Right kidney (tissue), 1 donor: Measurements from ENCODE around the gene CSNK1A1.
"Not testable (repeated sequence)": the region's sequence is repeated elsewhere in the genome, so short reads cannot be mapped to it uniquely, and the experiment has no call there.

Experiments
- DNase-seq: peaks from one replicate; pipeline ENCODE4 v3.0.0-alpha.2; 2016

Gene CSNK1A1

GRCh38 chr5:149456597-149457392 is 94.4 kb downstream of the CSNK1A1 start:
- DNase-seq = no peak

- DNase-seq = no peak
These were observed 95.3 kb downstream of the CSNK1A1 start for GRCh38 chr5:149455889-149456409.

DNA sequence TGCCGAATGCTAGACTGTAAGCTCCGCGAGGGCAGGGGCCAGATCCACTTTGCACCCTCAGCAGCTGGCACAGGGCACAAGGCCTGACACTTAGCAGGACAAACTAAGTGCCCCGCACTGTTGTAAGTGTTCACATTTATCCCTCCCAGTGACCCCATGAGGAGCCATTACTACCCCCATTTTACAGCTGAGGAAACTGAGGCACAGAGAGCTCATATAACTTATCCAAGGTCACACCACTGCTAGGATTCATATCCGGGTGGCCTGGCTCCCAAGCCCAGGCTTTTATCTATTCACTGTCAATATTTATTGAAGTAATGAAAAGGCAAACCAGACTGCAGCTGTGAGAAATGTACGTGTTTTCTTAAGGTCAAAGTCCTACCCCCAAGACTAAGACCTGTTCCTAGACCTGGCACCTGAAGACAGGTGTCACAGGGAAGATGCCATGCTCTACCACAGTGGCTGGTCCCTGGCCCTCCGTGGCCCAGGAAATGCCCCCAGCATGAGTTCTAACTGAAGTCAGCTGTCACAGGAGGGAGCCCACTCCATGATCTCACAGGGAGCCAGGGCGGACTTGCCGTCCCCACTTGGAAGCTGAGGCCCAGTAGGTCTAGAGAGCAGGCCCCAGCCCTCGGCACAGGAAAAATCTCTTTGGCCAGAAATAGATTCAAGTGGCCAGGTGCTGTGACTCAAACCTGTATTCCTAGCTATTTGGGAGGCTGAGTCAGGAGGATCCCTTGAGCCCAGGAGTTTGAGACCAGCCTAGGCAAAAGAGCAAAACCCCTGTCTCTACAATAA is 97.4 kb downstream of the CSNK1A1 start:
- no peak for DNase-seq

DNA sequence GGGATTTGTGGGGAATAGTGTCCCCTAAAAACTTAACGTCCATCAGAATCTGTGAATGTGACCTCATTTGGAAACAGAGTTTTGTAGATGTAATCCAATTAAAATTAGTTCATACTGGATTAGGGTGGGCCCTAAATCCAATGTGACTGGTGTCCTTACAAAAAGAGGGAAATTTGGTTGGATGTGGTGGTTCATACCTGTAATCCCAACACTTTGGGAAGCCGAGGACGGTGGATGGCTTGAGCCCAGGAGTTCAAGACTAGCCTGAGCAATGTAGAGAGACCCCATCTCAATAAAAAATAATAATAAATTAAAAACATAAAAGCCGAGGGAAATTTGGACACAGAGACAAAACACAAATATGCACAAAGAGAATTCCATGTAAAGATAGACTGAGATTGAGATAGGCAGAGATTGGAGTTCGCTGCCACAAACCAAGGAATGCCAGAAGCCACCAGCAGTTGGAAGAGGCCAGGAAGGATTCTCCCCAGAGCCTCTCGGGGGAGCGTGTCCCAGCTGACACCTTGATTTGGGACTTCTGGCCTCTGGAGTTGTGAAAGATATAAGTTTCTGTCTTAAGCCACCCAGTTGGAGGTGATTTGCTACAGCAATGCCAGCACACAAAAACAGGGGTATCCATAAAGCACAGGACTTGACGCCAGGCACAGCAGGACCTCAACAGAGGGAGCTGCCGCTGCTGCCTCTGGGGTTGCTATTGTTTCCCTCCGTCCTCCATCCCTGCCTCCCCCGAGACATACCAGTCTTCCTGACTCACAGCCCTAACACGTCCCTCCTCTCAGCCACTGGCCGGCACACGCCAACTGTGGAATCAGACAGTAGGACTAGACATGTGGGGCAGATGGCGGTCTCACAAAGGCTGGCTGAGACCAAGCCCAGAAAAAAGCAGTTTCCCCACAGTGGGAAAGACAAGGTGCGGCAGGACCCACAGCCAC is 98.3 kb downstream of the CSNK1A1 start:
- DNase-seq = no peak

- DNase-seq = peak; percentile 60
These were observed 99.1 kb downstream of the CSNK1A1 start for GRCh38 chr5:149452007-149452664.

- no peak for DNase-seq
These were observed 101.0 kb downstream of the CSNK1A1 start for GRCh38 chr5:149450199-149450598.

DNA sequence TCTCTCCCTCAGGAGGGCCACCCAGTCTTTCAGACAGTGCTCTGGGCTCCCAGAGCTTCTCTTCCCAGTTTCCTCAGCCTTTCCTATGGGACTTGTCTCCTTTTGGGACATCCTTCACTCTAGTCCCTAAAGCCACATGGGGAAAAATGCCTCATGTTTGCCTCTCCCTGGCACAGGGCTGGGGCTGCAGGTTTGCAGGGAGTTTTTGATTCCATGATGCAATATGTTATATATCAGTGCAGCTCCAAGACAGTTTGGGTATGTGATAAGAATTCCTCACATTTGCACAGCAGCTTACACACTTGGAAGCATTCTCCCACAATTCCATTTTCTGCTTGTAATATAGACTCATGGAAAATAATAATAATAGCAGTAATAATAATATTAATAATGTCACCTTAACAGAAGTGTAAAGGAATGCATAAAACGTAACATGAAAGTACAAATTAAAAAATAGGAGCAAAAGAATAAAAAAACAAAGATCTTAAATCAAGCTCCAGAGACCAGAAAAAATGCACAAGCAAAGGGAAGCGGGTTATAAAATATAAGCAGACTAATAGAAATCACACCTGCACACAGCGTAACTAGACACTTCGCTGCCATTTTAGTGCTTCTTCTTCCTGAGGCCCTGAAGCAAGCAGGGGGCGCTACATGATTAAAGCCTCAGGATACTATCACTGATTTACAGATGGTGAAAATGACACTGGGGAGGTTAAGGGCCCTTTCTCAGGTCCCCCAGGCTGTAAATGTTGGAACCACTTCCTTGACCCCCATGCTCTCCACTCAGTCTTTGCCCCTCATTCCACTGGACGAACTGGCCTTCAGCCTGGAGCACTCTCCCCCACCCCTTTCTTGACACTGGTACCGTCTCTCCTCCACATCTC is 102.2 kb downstream of the CSNK1A1 start:
- no peak for DNase-seq

GRCh38 chr5:149448431-149448830 is 102.8 kb downstream of the CSNK1A1 start:
- no peak for DNase-seq

DNA sequence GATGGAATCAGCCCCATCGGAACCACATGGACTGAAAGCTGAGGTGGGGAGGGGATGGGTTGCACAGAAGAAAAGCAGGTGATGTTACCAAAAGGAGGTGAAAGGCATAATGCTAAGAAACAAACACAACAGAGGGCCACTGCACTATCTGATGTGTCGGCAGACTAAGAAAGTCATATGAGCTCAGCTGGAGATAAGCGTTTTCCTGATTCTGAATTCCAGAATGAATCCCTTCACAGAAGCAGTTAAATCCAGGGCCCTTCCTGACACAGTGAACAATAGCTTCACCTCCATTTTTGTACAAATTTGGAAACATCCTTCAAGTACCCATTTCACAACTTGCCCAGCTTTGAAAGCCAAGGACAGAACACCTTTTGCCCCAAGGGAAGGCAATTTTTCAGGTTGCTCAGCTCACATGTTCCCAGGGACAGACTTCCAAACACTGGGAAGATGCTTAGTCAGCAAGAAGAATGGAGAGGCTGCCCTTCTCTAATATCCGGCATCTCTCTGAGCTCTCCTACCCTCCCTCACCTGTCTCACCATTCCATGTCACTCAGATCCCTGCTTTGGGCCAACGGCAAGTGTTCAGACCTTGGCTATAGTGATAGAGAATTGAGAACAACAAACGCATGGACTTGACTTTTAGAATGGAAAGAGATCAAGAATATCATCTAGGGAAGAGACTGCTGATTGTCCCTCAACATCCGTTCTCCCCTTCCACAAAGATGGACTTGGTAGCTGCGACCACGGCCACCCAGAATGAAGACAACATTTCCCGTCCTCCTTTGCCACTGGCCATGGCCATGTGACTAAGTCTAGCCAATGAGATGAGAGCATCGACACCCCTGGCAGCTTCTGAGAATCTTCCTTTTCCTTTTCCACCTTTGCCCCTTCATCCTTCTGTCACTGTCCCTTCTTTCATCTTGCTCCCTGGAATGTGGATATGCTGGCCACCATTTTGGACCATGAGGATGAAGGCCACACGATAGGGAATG is 103.6 kb downstream of the CSNK1A1 start:
- no peak for DNase-seq

GRCh38 chr5:149446794-149447193 is 104.4 kb downstream of the CSNK1A1 start:
- not testable (repeated sequence) for DNase-seq

GRCh38 chr5:149445739-149446369 is 105.4 kb downstream of the CSNK1A1 start:
- no peak for DNase-seq

DNA sequence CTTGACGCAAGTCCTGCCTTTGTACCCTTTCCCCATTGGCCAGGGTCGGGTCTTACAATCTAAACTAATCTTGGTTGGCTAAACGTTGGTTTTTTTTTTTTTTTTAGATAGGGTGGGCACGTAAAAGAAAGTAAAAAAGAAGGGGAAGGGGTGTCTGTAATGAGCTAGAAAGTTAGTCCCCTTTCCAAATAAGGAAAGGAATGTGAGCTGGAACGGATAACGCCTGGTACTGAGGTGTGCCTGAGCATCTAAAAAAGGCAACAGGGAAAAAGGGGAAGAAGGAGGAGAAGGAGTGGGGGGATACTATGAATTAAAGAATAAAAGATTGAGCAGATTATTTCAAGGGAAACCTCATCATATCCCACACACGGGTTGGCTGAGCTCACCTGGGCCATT is 105.9 kb downstream of the CSNK1A1 start:
- DNase-seq = no peak

- not testable (repeated sequence) for DNase-seq
These were observed 106.8 kb downstream of the CSNK1A1 start for GRCh38 chr5:149444430-149444829.

- DNase-seq = no peak
These were observed 108.0 kb downstream of the CSNK1A1 start for GRCh38 chr5:149443210-149443609.

DNA sequence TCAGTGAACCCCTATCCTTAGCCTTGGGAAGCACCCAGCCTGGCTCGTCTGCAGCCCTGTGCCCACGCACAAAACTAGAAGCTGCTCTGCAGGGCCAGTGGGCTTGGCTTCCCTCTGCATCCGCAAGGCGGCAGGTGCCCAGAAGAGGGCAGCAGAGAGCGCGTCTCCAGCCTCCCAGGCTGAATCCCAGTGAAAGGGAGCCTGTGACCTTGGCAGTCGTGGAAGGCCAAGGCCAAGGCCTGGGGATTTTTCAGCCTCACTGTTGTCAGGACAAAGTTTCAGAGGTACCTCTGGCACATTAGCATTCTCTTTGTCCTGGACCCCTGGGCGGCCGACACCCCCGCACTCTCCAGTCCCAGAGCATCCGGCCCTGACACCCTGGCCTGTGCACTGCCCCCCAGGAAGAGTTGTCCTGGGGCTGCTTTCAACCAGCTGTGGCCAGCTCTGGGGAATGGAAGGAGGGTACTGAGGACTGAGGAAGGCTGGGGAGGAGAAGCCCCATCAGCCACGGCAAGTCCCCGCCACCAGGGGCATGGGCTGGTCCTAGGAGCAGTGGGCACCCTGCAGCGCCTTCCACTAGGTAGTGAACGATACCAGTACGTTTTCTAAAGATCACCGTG is 108.6 kb downstream of the CSNK1A1 start:
- DNase-seq = peak; percentile 60
